Tongue (tissue), 2 donors: ENCODE measurements around the gene WDFY4. TPM values are rescaled to one million over a fixed set of nuclear protein-coding genes. Genes with fewer than 3 reads are reported as not detected.
A peak's percentile ranks its signal among the peaks of the same experiment; 100 is the strongest.

Experiments used
- DNase-seq: peaks from one replicate; pipeline ENCODE4 v3.0.0-alpha.2; 2015
- total RNA-seq: library from RNA; depleted of rRNA; stranded (reverse); fragments of >200 nt; gene quantifications from one replicate; pipeline ENCODE4 v1.2.3, GENCODE V29; 2014

The WDFY4 gene
- total RNA-seq, 1 donor from 2014 or later: 5.7 TPM

GRCh38 chr10:48945441-48946130 lies 260.9 kb downstream of the WDFY4 start:
- peak; percentile 35 for DNase-seq

GRCh38 chr10:48946332-48946731 lies 261.7 kb downstream of the WDFY4 start:
- no peak for DNase-seq

GRCh38 chr10:48946891-48947500 lies 262.3 kb downstream of the WDFY4 start:
- DNase-seq: peak; percentile 55

GRCh38 chr10:48947690-48948469 lies 263.2 kb downstream of the WDFY4 start:
- peak; percentile 74 for DNase-seq

DNA sequence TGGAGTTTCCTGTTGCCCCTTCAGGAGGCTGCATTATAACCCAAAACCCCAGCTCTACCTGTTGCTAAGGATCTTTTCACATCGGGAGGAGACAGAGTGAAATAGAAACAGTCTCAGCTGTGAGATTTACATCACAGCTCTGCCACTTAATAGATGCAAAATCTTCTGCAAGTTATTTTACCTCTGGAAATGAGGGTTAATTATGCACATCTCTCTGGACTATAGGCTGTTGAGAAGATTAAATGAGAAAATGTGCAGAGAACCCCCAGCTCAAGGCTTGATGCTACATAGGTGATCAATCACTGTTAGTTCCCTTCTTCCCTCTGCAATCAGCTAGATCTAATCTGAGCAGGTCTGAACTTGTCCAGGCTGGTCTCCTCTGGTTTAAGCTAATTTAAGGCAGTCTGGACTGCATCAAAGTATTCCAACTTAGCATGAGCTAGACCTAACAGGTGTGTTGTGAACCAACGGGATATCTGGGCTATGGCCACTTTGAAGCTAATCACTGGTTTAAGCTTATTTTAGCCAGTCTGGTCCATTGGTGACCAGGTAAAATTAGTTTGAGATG lies 263.9 kb downstream of the WDFY4 start:
- no peak for DNase-seq

GRCh38 chr10:48951707-48952106 lies 267.0 kb downstream of the WDFY4 start:
- peak; percentile 37 for DNase-seq

DNA sequence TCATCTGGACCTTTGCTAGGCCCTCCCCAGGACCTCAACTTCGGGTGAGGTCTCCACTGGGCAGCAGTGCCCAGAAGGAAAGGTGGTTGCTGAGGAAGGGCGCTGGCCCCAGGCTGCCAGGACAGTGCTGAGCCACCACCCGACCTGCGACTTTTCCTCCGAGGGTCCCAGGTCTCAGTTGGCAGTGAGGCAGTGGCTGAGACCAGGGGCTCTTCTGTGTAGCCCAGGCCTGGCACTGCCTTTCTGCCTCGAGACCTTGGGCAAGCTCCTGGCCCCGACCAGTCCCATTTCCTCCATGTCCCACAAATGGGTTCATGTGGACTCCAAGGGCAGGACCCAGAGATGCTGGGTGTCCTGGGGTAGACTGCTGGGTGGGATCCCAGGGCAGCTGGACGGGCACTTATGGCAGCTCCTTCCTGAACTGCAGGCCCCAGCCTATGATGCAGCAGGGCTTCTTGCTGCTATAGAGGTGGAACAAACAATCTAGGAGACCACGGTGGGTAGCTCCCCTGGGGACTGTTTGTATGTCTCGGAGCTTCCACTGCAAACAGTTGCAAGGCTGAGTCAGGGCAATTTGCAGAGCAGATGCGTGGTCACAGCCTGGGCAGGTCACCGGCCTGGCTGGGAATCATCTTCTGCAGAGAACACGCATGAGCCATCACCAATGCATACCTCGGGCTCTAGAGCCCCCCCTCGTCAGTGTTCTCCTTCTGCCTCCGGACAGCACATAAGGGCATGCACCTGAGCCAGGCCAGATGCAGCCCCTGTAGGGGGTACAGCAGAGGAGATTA lies 272.9 kb downstream of the WDFY4 start:
- no peak for DNase-seq

- DNase-seq: peak; percentile 38
These were observed 274.0 kb downstream of the WDFY4 start for GRCh38 chr10:48958598-48959190.

DNA sequence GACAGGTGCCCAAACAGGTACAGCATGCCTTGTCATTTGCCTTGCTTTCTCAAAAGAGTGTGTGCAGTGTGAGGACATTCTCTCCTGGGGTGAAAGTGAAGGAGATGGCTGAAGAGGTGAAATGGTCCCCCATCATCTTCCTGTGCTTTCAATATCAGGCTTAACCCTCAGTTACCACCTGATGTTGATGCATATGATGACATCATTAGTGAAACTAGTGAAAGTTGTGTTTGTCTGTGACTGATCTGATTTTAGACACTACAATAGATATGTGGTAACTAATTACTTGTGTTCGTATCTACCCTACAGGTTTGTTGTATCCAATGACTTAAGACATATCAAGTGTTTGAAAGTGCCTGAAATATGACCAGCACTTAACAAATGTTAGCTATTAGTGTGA lies 279.4 kb downstream of the WDFY4 start:
- DNase-seq: no peak

GRCh38 chr10:48965460-48965859 lies 280.8 kb downstream of the WDFY4 start:
- no peak for DNase-seq

GRCh38 chr10:48968036-48968435 lies 283.4 kb downstream of the WDFY4 start:
- no peak for DNase-seq

GRCh38 chr10:48970046-48970445 lies 285.4 kb downstream of the WDFY4 start:
- DNase-seq: no peak

DNA sequence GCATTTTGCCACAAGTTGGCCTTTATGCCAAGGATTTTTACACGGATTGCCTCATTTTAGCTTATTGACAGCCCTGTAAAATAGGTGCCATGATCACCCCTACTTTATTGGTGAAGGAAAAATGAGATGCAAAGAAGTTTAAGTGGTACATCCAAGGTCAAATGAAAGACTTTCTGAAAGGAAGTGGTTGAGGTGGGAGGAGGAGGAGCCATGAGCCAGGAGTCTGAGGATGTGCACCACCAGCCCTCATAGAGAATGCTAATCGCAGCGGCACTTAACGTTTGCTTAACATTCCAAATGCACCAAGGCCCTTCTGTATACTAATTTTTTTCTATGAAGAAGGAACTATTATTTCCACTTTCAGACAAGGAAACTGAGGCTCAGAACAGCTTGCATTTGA lies 286.0 kb downstream of the WDFY4 start:
- no peak for DNase-seq

- no peak for DNase-seq
These were observed 288.4 kb downstream of the WDFY4 start for GRCh38 chr10:48973065-48973464.

DNA sequence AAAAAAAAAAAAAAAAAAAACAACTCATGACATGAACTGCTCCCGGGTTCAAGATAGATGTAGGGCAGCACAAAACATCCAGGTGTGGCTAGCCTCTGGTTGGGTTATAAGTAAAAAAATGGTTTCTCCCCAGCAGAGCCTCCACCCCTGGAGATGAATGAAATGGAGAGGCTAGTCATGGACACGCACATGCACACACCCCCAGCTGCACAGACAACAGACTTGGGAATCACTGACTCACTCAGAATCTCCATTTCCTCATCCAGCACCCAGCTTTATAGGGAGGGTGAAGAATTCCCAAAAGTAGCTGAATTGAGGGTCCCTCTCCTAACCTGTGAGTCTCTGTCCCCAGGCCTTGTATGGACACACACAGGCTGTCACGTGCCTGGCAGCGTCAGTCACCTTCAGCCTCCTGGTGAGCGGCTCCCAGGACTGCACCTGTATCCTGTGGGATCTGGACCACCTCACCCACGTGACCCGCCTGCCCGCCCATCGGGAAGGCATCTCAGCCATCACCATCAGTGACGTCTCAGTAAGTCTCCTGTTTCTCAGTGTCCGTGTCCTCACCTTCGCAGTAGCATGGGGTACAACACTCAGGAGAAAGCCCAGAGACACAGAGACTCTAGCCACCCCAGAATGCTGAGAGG lies 290.0 kb downstream of the WDFY4 start:
- DNase-seq: no peak

- DNase-seq: peak; percentile 42
These were observed 291.5 kb downstream of the WDFY4 start for GRCh38 chr10:48976196-48976595.

- no peak for DNase-seq
These were observed 293.6 kb downstream of the WDFY4 start for GRCh38 chr10:48978318-48978717.

DNA sequence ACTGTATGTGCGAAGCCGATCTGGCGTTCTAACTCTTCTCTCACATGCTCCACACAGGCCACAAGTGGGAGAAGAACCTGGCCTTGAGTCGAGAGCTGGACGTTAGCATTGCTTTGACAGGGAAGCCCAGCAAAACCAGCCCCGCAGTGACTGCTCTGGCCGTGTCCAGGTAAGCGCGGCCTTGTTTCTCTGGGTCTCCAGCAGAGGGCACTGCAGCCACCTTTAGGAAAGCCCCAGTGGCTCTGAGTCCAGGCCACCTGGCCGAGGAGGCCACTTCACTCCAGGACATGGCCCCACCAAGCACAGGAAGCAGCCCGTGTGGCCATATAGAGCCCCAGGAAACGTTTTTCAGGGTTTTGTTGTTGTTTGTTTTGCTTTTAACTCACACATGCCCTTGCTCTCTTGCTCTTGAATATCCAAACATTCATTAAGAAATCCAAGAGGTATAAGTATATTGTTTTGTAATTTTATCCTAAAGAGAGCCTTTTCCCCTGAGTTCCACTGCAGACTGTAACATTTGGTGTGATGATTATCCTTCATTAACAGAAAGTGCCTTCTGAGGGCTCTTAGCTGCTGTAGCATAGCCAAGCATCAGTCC lies 296.7 kb downstream of the WDFY4 start:
- DNase-seq: peak; percentile 70

DNA sequence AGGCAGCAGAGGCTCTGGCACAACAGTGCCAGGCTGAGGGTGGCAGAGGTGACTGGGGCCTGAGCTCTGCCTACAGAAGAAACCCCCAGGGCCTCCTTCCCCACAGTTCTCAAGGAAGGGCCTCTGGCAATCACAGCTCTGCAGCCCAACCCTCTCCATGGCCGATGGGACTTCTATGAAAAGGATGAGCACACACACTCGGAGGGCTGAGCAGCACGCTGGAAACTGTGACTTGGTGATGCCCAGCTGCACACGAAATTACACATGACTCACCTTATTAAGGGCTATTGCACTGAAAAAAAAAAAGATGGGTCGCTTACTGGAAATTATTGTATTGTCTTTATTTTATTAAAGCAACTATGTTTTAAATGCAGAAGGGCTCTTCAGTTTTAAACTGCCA lies 297.9 kb downstream of the WDFY4 start:
- no peak for DNase-seq

GRCh38 chr10:48983648-48984351 lies 299.1 kb downstream of the WDFY4 start:
- no peak for DNase-seq
